ENCODE data around the gene SMAD5. TPM values are rescaled to one million over a fixed set of nuclear protein-coding genes. Genes with fewer than 3 reads are reported as not detected.

Gene SMAD5
- total and polyA plus RNA-seq, 2 of the 13 experiments (the other 11 are each of a cell fraction or from before 2014, with no cell fraction given), result 27.2 to 48.5 TPM

- TF ChIP-seq, protein P1, sequence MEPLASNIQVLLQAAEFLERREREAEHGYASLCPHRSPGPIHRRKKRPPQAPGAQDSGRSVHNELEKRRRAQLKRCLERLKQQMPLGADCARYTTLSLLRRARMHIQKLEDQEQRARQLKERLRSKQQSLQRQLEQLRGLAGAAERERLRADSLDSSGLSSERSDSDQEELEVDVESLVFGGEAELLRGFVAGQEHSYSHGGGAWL (CRISPR knock-in tag; IDR thresholded peaks at IDR 0.05), result peak; percentile 94
- TF ChIP-seq GABPB1 (CRISPR knock-in tag; IDR thresholded peaks at IDR 0.05), result peak; percentile 86
- TF ChIP-seq ATF7 (IDR thresholded peaks at IDR 0.05), result no peak
- TF ChIP-seq ATF7 (CRISPR knock-in tag; IDR thresholded peaks at IDR 0.05), result peak; percentile 80; the same call in 1 of the 2 replicates
- peak; percentile 66 for TF ChIP-seq PAXIP1 (CRISPR knock-in tag; conservative IDR thresholded peaks at IDR 0.05)
- peak; percentile 67; the same call in 1 of the 2 replicates for TF ChIP-seq ZFP36L1 (CRISPR knock-in tag; IDR thresholded peaks at IDR 0.05)
- peak; percentile 87 for TF ChIP-seq NRL (CRISPR knock-in tag; IDR thresholded peaks at IDR 0.05; ENCODE audit: borderline replicate concordance)
- peak; percentile 70 for TF ChIP-seq KLF6 (CRISPR knock-in tag; IDR thresholded peaks at IDR 0.05)
- TF ChIP-seq, protein P2, sequence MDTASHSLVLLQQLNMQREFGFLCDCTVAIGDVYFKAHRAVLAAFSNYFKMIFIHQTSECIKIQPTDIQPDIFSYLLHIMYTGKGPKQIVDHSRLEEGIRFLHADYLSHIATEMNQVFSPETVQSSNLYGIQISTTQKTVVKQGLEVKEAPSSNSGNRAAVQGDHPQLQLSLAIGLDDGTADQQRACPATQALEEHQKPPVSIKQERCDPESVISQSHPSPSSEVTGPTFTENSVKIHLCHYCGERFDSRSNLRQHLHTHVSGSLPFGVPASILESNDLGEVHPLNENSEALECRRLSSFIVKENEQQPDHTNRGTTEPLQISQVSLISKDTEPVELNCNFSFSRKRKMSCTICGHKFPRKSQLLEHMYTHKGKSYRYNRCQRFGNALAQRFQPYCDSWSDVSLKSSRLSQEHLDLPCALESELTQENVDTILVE (CRISPR knock-in tag; IDR thresholded peaks at IDR 0.05), result peak; percentile 73
- TF ChIP-seq TBP (CRISPR knock-in tag; IDR thresholded peaks at IDR 0.05), result no peak
- peak; percentile 23; the same call in 1 of the 2 replicates for TF ChIP-seq ZNF143 (CRISPR knock-in tag; IDR thresholded peaks at IDR 0.05)
- TF ChIP-seq ZNF484 (CRISPR knock-in tag; IDR thresholded peaks at IDR 0.05; ENCODE audit: borderline replicate concordance, low read depth), result peak; percentile 30; the same call in 1 of the 2 replicates
- TF ChIP-seq CENPT (CRISPR knock-in tag; IDR thresholded peaks at IDR 0.05; ENCODE audit: low read depth), result no peak
- TF ChIP-seq TOE1 (CRISPR knock-in tag; IDR thresholded peaks at IDR 0.05), result peak; percentile 70; the same call in 1 of the 2 replicates
- TF ChIP-seq FOXO1 (CRISPR knock-in tag; IDR thresholded peaks at IDR 0.05), result no peak
- peak; percentile 76; the same call in 1 of the 2 replicates for TF ChIP-seq ZNF552 (CRISPR knock-in tag; IDR thresholded peaks at IDR 0.05; ENCODE audit: borderline replicate concordance)
- peak; percentile 93 for TF ChIP-seq SAP130 (CRISPR knock-in tag; IDR thresholded peaks at IDR 0.05; ENCODE audit: low read depth)
- TF ChIP-seq ZNF441 (CRISPR knock-in tag; IDR thresholded peaks at IDR 0.05; ENCODE audit: borderline replicate concordance), result peak; percentile 89; the same call in 1 of the 2 replicates
- no peak for TF ChIP-seq SMARCC2 (IDR thresholded peaks at IDR 0.05)
- TF ChIP-seq ZNF235 (CRISPR knock-in tag; IDR thresholded peaks at IDR 0.05; ENCODE audit: borderline replicate concordance), result no peak
- TF ChIP-seq ZKSCAN8 (CRISPR knock-in tag; IDR thresholded peaks at IDR 0.05; ENCODE audit: borderline replicate concordance), result peak; percentile 75; the same call in 1 of the 2 replicates
- TF ChIP-seq, protein P3, sequence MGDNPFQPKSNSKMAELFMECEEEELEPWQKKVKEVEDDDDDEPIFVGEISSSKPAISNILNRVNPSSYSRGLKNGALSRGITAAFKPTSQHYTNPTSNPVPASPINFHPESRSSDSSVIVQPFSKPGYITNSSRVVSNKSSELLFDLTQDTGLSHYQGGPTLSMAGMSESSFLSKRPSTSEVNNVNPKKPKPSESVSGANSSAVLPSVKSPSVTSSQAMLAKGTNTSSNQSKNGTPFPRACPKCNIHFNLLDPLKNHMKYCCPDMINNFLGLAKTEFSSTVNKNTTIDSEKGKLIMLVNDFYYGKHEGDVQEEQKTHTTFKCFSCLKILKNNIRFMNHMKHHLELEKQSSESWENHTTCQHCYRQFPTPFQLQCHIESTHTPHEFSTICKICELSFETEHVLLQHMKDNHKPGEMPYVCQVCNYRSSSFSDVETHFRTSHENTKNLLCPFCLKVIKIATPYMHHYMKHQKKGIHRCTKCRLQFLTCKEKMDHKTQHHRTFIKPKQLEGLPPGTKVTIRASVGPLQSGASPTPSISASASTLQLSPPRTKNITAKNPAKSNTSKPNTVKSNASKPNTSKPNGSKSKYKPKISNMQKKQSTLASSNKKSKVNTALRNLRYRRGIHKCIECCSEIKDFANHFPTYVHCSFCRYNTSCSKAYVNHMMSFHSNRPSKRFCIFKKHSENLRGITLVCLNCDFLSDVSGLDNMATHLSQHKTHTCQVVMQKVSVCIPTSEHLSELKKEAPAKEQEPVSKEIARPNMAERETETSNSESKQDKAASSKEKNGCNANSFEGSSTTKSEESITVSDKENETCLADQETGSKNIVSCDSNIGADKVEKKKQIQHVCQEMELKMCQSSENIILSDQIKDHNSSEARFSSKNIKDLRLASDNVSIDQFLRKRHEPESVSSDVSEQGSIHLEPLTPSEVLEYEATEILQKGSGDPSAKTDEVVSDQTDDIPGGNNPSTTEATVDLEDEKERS (CRISPR knock-in tag; IDR thresholded peaks at IDR 0.05), result no peak
- TF ChIP-seq POGZ (CRISPR knock-in tag; IDR thresholded peaks at IDR 0.05), result peak; percentile 83
Measured at GRCh38 chr5:136132557-136133221, at the start of gene SMAD5 (continued).

Measured in HepG2 (cell line).